Astrocyte (in vitro differentiated cells and primary cell): ENCODE measurements around the gene MDP1. TPM values are rescaled to one million over a fixed set of nuclear protein-coding genes. Genes with fewer than 3 reads are reported as not detected.
A peak's percentile ranks its signal among the peaks of the same experiment; 100 is the strongest.

ENCODE experiments used
- DNase-seq: peaks from one replicate; pipeline ENCODE4 v3.0.0-alpha.2; 2010; ENCODE audit warnings: low read depth
- FAIRE-seq: peaks from 2 replicates; lab custom pipeline; 2011; peaks lifted over from hg19 to GRCh38; lab: Jason Lieb, UNC
- H2AFZ ChIP-seq: 2 replicates; pipeline ENCODE4 v1.6.0; 2012; ENCODE audit warnings: low read depth, low read length, inconsistent platforms
- H3K27ac ChIP-seq: 2 replicates; pipeline ENCODE4 v1.5.1; 2011; ENCODE audit warnings: low read depth, low read length, inconsistent platforms
- H3K27me3 ChIP-seq: 2 replicates; pipeline ENCODE4 v1.6.0; 2011; ENCODE audit warnings: low read length, inconsistent platforms; ENCODE audit not compliant: insufficient read depth
- H3K36me3 ChIP-seq: 2 replicates; pipeline ENCODE4 v1.5.1; 2011; ENCODE audit warnings: low read length, inconsistent platforms; ENCODE audit not compliant: insufficient read depth
- H3K4me1 ChIP-seq: 2 replicates; pipeline ENCODE4 v1.5.1; 2011; ENCODE audit warnings: low read length, inconsistent platforms; ENCODE audit not compliant: insufficient read depth
- H3K4me2 ChIP-seq: 2 replicates; pipeline ENCODE4 v1.6.0; 2012; ENCODE audit warnings: low read length, inconsistent platforms
- H3K4me3 ChIP-seq: 2 replicates; pipeline ENCODE4 v1.5.1; 2011; ENCODE audit warnings: low read depth, mild to moderate bottlenecking, low read length, inconsistent platforms; ENCODE audit not compliant: insufficient read depth
- H3K79me2 ChIP-seq: 2 replicates; pipeline ENCODE4 v1.6.0; 2012; ENCODE audit warnings: mild to moderate bottlenecking, low read length, inconsistent platforms; ENCODE audit not compliant: insufficient read depth
- H3K9ac ChIP-seq: 2 replicates; pipeline ENCODE4 v1.6.0; 2012; ENCODE audit warnings: mild to moderate bottlenecking, low read length, inconsistent platforms
- H3K9me3 ChIP-seq: 2 replicates; pipeline ENCODE4 v1.5.1; 2012; ENCODE audit warnings: low read depth, mild to moderate bottlenecking, low read length, inconsistent platforms; ENCODE audit not compliant: insufficient read depth
- H4K20me1 ChIP-seq: 2 replicates; pipeline ENCODE4 v1.6.0; 2012; ENCODE audit warnings: low read length, inconsistent platforms; ENCODE audit not compliant: insufficient read depth
- H3K27ac Mint-ChIP-seq: one replicate; pipeline ENCODE4 v1.8.0; 2021; ENCODE audit warnings: mild to moderate bottlenecking, mixed read lengths; ENCODE audit not compliant: unreplicated experiment
- H3K27me3 Mint-ChIP-seq: one replicate; pipeline ENCODE4 v1.8.0; 2021; ENCODE audit warnings: low read depth, mixed read lengths; ENCODE audit not compliant: unreplicated experiment
- H3K36me3 Mint-ChIP-seq: one replicate; pipeline ENCODE4 v1.8.0; 2021; ENCODE audit warnings: low read depth, mixed read lengths; ENCODE audit not compliant: unreplicated experiment
- H3K4me1 Mint-ChIP-seq: one replicate; pipeline ENCODE4 v1.8.0; 2021; ENCODE audit warnings: low read depth, mixed read lengths; ENCODE audit not compliant: unreplicated experiment
- H3K4me3 Mint-ChIP-seq: one replicate; pipeline ENCODE4 v1.8.0; 2021; ENCODE audit warnings: mild to moderate bottlenecking, moderate library complexity, mixed read lengths; ENCODE audit not compliant: unreplicated experiment
- H3K9me3 Mint-ChIP-seq: one replicate; pipeline ENCODE4 v1.8.0; 2021; ENCODE audit warnings: mild to moderate bottlenecking, mixed read lengths; ENCODE audit not compliant: unreplicated experiment
- EZH2 ChIP-seq: IDR thresholded peaks from 2 replicates; pipeline ENCODE4 v1.6.1; 2012; ENCODE audit warnings: mild to moderate bottlenecking, low read length, inconsistent platforms; ENCODE audit not compliant: insufficient read depth
- total RNA-seq: library from RNA; stranded (reverse); gene quantifications from 2 replicates; pipeline ENCODE4 v1.2.1, GENCODE V29; 2021
- TF ChIP-seq, protein P1 (sequence below): IDR thresholded peaks from 2 replicates; pipeline ENCODE4 v1.5.1; 2011; ENCODE audit warnings: low read depth, mild to moderate bottlenecking, inconsistent platforms, low read length, moderate library complexity; ENCODE audit not compliant: insufficient read depth

The MDP1 gene
- total RNA-seq, 1 donor from 2014 or later: 8.9 TPM

DNA sequence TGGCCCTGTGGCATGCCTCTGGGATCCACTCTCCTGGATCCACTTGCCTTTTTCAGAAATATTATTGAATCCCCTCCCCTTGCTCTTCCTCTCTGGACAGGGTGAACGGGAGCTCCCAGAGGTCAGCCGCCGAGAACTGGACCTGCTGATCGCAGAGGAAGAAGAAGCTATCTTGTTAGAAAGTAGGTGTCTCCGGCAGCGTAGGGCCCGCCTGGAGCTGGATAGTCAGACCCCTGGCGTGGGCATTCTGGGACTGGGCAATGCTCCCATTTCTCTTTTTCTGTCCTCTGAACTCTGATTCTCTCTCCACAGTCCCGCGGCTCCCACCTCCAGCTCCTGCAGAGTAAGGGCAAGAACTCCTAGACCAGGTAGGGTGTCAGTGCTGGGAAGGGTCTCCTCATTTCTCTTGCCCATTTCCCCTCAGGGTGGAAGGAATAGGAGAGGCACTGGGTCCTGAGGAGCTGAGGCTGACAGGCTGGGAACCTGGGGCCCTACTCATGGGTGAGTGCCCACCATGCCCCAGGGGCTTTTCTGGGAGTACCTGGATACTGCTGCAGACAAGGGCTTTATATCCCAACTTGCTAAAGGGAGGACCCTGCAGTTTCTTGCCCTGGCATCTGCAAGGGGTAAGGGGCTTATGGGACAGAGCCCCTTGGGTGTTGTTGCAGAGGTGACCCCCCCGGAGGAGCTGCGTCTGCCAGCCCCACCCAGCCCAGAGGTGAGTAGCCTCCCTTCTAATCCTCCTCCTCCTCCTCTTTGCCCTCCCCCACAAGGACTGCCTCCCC is 38.6 kb downstream of the MDP1 start:
- Histone ChIP-seq H3K4me2 (no peak overlapping the region), H4K20me1 (peaks cover 30% of the 10 kb centered on the region), H3K79me2 (no peaks in the 10 kb centered on the region), H3K9me3 (no peaks in the 10 kb centered on the region), H3K36me3 (peaks cover 18% of the 10 kb centered on the region), H3K9ac (no peak overlapping the region), H3K4me3 (no peak overlapping the region), H3K27me3 (no peaks in the 10 kb centered on the region), H2AFZ (no peak overlapping the region), H3K27ac (no peak overlapping the region), H3K4me1 (peaks cover 10% of the 10 kb centered on the region)
- peaks cover 26% of the 10 kb centered on the region for H3K36me3 Mint-ChIP-seq
- TF ChIP-seq, protein P1, sequence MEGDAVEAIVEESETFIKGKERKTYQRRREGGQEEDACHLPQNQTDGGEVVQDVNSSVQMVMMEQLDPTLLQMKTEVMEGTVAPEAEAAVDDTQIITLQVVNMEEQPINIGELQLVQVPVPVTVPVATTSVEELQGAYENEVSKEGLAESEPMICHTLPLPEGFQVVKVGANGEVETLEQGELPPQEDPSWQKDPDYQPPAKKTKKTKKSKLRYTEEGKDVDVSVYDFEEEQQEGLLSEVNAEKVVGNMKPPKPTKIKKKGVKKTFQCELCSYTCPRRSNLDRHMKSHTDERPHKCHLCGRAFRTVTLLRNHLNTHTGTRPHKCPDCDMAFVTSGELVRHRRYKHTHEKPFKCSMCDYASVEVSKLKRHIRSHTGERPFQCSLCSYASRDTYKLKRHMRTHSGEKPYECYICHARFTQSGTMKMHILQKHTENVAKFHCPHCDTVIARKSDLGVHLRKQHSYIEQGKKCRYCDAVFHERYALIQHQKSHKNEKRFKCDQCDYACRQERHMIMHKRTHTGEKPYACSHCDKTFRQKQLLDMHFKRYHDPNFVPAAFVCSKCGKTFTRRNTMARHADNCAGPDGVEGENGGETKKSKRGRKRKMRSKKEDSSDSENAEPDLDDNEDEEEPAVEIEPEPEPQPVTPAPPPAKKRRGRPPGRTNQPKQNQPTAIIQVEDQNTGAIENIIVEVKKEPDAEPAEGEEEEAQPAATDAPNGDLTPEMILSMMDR: no peak
- no peak for TF ChIP-seq EZH2
- no peak overlapping the region for H3K4me3 Mint-ChIP-seq
- H3K4me1 Mint-ChIP-seq: peaks cover 7% of the 10 kb centered on the region
- no peak overlapping the region for H3K27ac Mint-ChIP-seq
- no peaks in the 10 kb centered on the region for H3K9me3 Mint-ChIP-seq
- FAIRE-seq: no peak
- no peak for DNase-seq
- no peaks in the 10 kb centered on the region for H3K27me3 Mint-ChIP-seq

DNA sequence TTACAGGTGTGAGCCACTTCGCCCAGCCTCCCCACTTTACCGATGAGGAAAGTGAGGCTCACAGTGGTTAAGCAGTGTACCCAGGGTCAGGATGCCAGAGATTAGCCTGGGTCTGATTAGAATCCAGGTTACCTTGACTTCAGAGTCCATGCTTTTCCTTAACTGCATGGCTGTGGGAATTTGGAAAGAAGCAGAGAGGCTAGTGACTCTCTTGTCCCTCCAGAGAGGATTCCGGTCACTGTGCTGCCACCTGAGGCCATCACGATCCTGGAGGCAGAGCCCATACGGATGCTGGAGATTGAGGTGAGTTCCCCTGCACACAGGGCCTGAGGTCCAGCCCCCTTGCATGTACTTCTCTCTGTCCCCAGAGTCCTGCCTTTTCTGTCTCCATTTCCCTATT is 39.3 kb downstream of the MDP1 start:
- Mint-ChIP-seq H3K9me3 (no peaks in the 10 kb centered on the region), H3K27ac (no peak overlapping the region), H3K36me3 (peaks cover 22% of the 10 kb centered on the region), H3K27me3 (no peaks in the 10 kb centered on the region), H3K4me1 (peaks cover 7% of the 10 kb centered on the region), H3K4me3 (no peak overlapping the region)
- no peak overlapping the region for H3K27ac ChIP-seq
- H3K27me3 ChIP-seq: no peaks in the 10 kb centered on the region
- no peak overlapping the region for H3K4me3 ChIP-seq
- DNase-seq: no peak
- H2AFZ ChIP-seq: no peak overlapping the region
- H3K9me3 ChIP-seq: no peaks in the 10 kb centered on the region
- no peak for FAIRE-seq
- TF ChIP-seq EZH2: no peak
- TF ChIP-seq, protein P1: no peak
- peaks cover 15% of the 10 kb centered on the region for H3K4me1 ChIP-seq
- no peaks in the 10 kb centered on the region for H3K79me2 ChIP-seq
- H3K4me2 ChIP-seq: no peak overlapping the region
- peaks cover 18% of the 10 kb centered on the region for H3K36me3 ChIP-seq
- peaks cover 30% of the 10 kb centered on the region for H4K20me1 ChIP-seq
- H3K9ac ChIP-seq: no peak overlapping the region

DNA sequence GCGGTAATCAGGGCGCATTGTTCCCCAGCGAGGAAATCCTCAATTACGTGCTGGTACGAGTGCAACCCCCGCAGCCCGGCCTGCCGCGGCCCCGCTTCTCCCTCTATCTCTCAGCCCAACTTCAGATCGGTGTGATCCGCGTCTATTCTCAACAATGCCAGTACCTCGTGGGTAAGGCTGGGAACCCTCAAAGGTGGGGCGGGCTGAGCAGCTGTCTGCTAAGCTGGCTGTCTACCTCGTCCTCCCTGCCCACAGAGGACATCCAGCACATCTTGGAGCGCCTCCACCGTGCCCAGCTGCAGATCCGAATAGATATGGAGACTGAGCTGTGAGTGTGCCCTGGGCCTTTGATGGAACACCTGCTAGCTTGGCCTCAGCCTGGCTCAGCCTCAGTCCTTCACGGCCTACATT is 43.0 kb downstream of the MDP1 start:
- H3K36me3 Mint-ChIP-seq: peaks cover 23% of the 10 kb centered on the region
- H3K9me3 Mint-ChIP-seq: no peaks in the 10 kb centered on the region
- peak overlapping the region; percentile 84 for H3K4me2 ChIP-seq
- no peak overlapping the region for H3K27ac ChIP-seq
- H4K20me1 ChIP-seq: peaks cover 5% of the 10 kb centered on the region
- H3K4me1 Mint-ChIP-seq: peaks cover 2% of the 10 kb centered on the region
- TF ChIP-seq, protein P1: no peak
- no peak for TF ChIP-seq EZH2
- no peak overlapping the region for H2AFZ ChIP-seq
- H3K79me2 ChIP-seq: no peaks in the 10 kb centered on the region
- no peaks in the 10 kb centered on the region for H3K9me3 ChIP-seq
- FAIRE-seq (no peak), DNase-seq (no peak)
- H3K27ac Mint-ChIP-seq: no peak overlapping the region
- peaks cover 14% of the 10 kb centered on the region for H3K4me1 ChIP-seq
- H3K27me3 Mint-ChIP-seq: no peaks in the 10 kb centered on the region
- peak overlapping the region; percentile 66 for H3K4me3 Mint-ChIP-seq
- no peaks in the 10 kb centered on the region for H3K36me3 ChIP-seq
- no peaks in the 10 kb centered on the region for H3K27me3 ChIP-seq
- peak overlapping the region; percentile 50 for H3K4me3 ChIP-seq
- peak overlapping the region; percentile 36 for H3K9ac ChIP-seq
